MCF 10A (cell line): ENCODE results near the gene PSMF1. TPM values are rescaled to one million over a fixed set of nuclear protein-coding genes. Genes with fewer than 3 reads are reported as not detected.
"Not testable (repeated sequence)": the region's sequence is repeated elsewhere in the genome, so short reads cannot be mapped to it uniquely, and the experiment has no call there.

Experiments used
- BruUV-seq: library from RNA; stranded (reverse); fragments of 400-500 nt; replicated peaks from 2 replicates; lab custom pipeline; 2021; lab: Mats Ljungman, UMichigan
- CTCF ChIA-PET: fragments of 300-600 bp; sonication (Branson Sonifier 250); formaldehyde crosslinking; extraction: SDS; loops from one replicate; lab custom pipeline; 2021; ENCODE audit warnings: antibody characterized with exemption, inconsistent platforms; lab: Yijun Ruan, JAX
- POLR2A ChIA-PET: fragments of 300-600, 350-650 bp; sonication (Branson Sonifier 250); formaldehyde crosslinking; extraction: SDS; loops from one replicate; lab custom pipeline; 2020; ENCODE audit warnings: antibody characterized with exemption, inconsistent platforms; lab: Yijun Ruan, JAX
- DNase-seq: peaks from one replicate; pipeline ENCODE4 v3.0.0-alpha.2; 2018; ENCODE audit not compliant: unreplicated experiment
- H3K27ac Mint-ChIP-seq: one replicate; pipeline ENCODE4 v1.8.0; 2022; ENCODE audit warnings: mild to moderate bottlenecking, low read depth, mixed read lengths; ENCODE audit not compliant: unreplicated experiment
- H3K27me3 Mint-ChIP-seq: one replicate; pipeline ENCODE4 v1.8.0; 2022; ENCODE audit warnings: mixed read lengths; ENCODE audit not compliant: insufficient read depth, unreplicated experiment
- H3K36me3 Mint-ChIP-seq: one replicate; pipeline ENCODE4 v1.8.0; 2022; ENCODE audit warnings: mild to moderate bottlenecking, moderate library complexity, mixed read lengths; ENCODE audit not compliant: insufficient read depth, unreplicated experiment
- H3K4me1 Mint-ChIP-seq: one replicate; pipeline ENCODE4 v1.8.0; 2022; ENCODE audit warnings: mixed read lengths; ENCODE audit not compliant: insufficient read depth, unreplicated experiment
- H3K4me3 Mint-ChIP-seq: one replicate; pipeline ENCODE4 v1.8.0; 2022; ENCODE audit warnings: mild to moderate bottlenecking, moderate library complexity, mixed read lengths; ENCODE audit not compliant: unreplicated experiment
- H3K9me3 Mint-ChIP-seq: one replicate; pipeline ENCODE4 v1.8.0; 2022; ENCODE audit warnings: mixed read lengths; ENCODE audit not compliant: unreplicated experiment
- CTCF ChIP-seq: fragments of 200-600 bp; IDR thresholded peaks from one replicate; pipeline ENCODE4 v1.8.0; 2022; ENCODE audit warnings: antibody characterized with exemption, mild to moderate bottlenecking; ENCODE audit not compliant: unreplicated experiment
- intact Hi-C: fragments of 100-400 bp; cut with micrococcal nuclease; formaldehyde crosslinking; loops from 2 replicates; pipeline ENCODE4 v1.14.1; 2022
- total RNA-seq: library from RNA; stranded (reverse); gene quantifications from 2 replicates; pipeline ENCODE4 v1.2.3, GENCODE V29; 2022

PSMF1 gene
- total RNA-seq, 1 experiment from 2014 or later, result 207 TPM

GRCh38 chr20:1212607-1213396 is 94.4 kb downstream of the PSMF1 start:
- intact Hi-C loops, result loop anchor here (1.0 to 10.0 kb wide), 4 partner anchors 104 to 397 kb away; no protein-coding TSS in a partner anchor
- H3K27ac Mint-ChIP-seq, result no peak overlapping the region
- H3K36me3 Mint-ChIP-seq, result no peaks in the 10 kb centered on the region

GRCh38 chr20:1214838-1215261 is 96.4 kb downstream of the PSMF1 start:
- Mint-ChIP-seq H3K27me3 (peaks cover 70% of the 10 kb centered on the region), H3K9me3 (no peaks in the 10 kb centered on the region), H3K27ac (no peak overlapping the region), H3K4me3 (no peak overlapping the region), H3K4me1 (peaks cover 20% of the 10 kb centered on the region), H3K36me3 (no peaks in the 10 kb centered on the region)
- ChIA-PET POLR2A (interaction anchor here (1.5 to 1.6 kb wide), 2 partner anchors 11 kb away, joined by 4 to 5 read pairs; partner anchors contain the start of gene RAD21L1), CTCF (interaction anchor here (0.7 to 7.1 kb wide), 9 partner anchors 13 to 398 kb away, joined by 3 to 56 read pairs (median 4); no protein-coding TSS in a partner anchor)
- TF ChIP-seq CTCF, result no peak
- intact Hi-C loops, result loop anchor here (5.0 to 10.0 kb wide), 2 partner anchors 220 to 258 kb away; no protein-coding TSS in a partner anchor
- DNase-seq, result no peak
- no TSS peak for BruUV-seq

More at GRCh38 chr20:1212607-1213396, 94.4 kb downstream of the PSMF1 start:
- POLR2A ChIA-PET, result interaction anchor here (0.6 to 1.0 kb wide), 4 partner anchors 12 to 97 kb away, joined by 3 read pairs; no protein-coding TSS in a partner anchor
- Mint-ChIP-seq H3K4me1 (peaks cover 20% of the 10 kb centered on the region), H3K27me3 (peaks cover 58% of the 10 kb centered on the region), H3K9me3 (no peaks in the 10 kb centered on the region), H3K4me3 (no peak overlapping the region)
- BruUV-seq, result no TSS peak
- CTCF ChIA-PET, result interaction anchor here (0.6 to 7.1 kb wide), 37 partner anchors 9 to 690 kb away, joined by 3 to 56 read pairs (median 4); partner anchors contain the start of genes C20orf202, FAM110A and RAD21L1
- peak; percentile 74 for DNase-seq
- peak; percentile 78 for TF ChIP-seq CTCF

GRCh38 chr20:1215386-1216170 is 97.2 kb downstream of the PSMF1 start:
- Mint-ChIP-seq H3K27me3 (peaks cover 70% of the 10 kb centered on the region), H3K27ac (peak overlapping the region; percentile 21), H3K36me3 (no peaks in the 10 kb centered on the region), H3K4me1 (peaks cover 15% of the 10 kb centered on the region), H3K4me3 (no peak overlapping the region), H3K9me3 (no peaks in the 10 kb centered on the region)
- intact Hi-C loops, result loop anchor here (10.0 kb wide), 1 partner anchor 219 kb away; no protein-coding TSS in a partner anchor
- no peak for DNase-seq
- TF ChIP-seq CTCF, result no peak
- ChIA-PET CTCF (interaction anchor here (0.7 to 1.4 kb wide), 4 partner anchors 35 to 260 kb away, joined by 3 to 4 read pairs (median 3); no protein-coding TSS in a partner anchor), POLR2A (interaction anchor here (1.5 kb wide), 1 partner anchor 10 kb away, joined by 4 read pairs; the partner anchor contains the start of gene RAD21L1)
- no TSS peak for BruUV-seq

GRCh38 chr20:1216527-1217427 is 98.4 kb downstream of the PSMF1 start:
- CTCF ChIA-PET, result interaction anchor here (0.7 to 1.4 kb wide), 3 partner anchors 33 to 261 kb away, joined by 3 read pairs; no protein-coding TSS in a partner anchor

More at GRCh38 chr20:1216527-1217427, 98.4 kb downstream of the PSMF1 start:
- not testable (repeated sequence) for H3K4me3 Mint-ChIP-seq, H3K9me3 Mint-ChIP-seq, H3K27ac Mint-ChIP-seq, BruUV-seq, DNase-seq, H3K36me3 Mint-ChIP-seq
- POLR2A ChIA-PET, result interaction anchor here (1.1 kb wide), 1 partner anchor 10 kb away, joined by 3 read pairs; no protein-coding TSS in a partner anchor
- peaks cover 14% of the 10 kb centered on the region for H3K4me1 Mint-ChIP-seq
- intact Hi-C loops, result loop anchor here (10.0 kb wide), 1 partner anchor 218 kb away; no protein-coding TSS in a partner anchor
- H3K27me3 Mint-ChIP-seq, result peaks cover 76% of the 10 kb centered on the region
